Measurements from ENCODE around the gene PIAS1.
"Not testable (repeated sequence)": the region's sequence is repeated elsewhere in the genome, so short reads cannot be mapped to it uniquely, and the experiment has no call there.

- not testable (repeated sequence) for TF ChIP-seq CTCF (IDR thresholded peaks at IDR 0.05; ENCODE audit: low read length); EZH2 (optimal IDR thresholded peaks at IDR 0.05; ENCODE audit: low read depth, low read length); EZH2phosphoT487 (IDR thresholded peaks at IDR 0.05; ENCODE audit: low read length)
Measured at GRCh38 chr15:68213491-68213845, 159.4 kb downstream of the PIAS1 start.
